ENCODE measurements around the gene IGSF9B.

IGSF9B gene

DNA sequence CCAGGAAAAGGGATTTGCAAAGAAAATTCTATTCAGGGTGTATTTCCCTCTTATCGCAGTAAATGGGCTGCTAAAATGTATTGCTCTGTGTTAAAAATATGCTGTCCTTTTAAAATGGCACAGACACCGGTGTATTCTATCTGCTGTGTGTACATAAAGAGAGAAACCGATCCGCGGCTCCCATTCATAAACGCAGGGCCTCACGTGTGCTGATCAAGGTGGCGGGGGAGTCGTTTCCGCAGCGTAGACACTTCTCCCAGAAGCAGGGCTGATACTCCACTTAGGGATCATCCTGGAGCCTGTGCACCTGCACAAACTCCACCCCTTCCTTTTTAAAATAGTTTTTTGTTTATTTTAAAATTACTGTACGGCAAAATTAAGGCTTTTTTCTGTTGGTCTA, 26.1 kb upstream of the IGSF9B start:
- DNase-seq, result no peak

DNA sequence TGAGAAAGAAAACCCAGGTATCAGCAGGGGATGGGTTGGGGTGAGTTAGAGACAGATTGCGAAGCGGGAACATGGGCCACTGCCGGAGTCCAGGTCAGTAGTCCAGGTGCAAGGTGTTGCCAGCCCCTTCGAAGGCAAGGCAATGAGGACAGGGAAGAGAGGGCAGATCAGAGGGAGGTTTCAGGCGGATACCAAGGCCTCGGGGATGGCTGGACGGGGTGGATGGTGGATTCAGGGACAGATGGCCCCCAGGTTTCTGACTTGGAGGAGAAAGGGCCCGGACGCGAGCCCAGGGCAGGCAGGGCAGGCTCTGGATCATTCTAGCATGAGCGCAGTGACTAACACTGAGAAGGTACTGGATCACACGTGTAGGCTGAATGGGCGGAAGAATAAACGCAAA, 25.4 kb upstream of the IGSF9B start:
- no peak for DNase-seq

DNA sequence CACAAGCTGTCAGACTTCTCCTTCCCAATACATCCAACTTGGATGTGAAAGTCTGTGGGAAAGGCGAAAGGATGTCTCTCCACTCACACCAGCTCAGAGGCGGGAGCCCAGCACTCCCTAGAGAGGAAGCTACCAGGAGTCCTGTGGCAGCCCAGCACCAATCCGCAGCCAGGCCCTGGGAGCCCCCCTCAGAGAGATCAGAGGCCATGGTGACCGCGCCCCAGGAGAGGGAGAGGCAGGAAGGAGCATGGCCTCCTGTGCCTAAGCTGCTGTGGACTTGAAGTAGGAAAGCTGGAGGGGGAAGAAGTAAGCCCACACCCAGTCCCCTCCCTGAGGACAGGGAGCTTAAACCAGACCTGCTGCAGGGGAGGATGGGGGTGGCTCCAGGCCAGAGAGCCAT, 24.4 kb upstream of the IGSF9B start:
- no peak for DNase-seq

DNA sequence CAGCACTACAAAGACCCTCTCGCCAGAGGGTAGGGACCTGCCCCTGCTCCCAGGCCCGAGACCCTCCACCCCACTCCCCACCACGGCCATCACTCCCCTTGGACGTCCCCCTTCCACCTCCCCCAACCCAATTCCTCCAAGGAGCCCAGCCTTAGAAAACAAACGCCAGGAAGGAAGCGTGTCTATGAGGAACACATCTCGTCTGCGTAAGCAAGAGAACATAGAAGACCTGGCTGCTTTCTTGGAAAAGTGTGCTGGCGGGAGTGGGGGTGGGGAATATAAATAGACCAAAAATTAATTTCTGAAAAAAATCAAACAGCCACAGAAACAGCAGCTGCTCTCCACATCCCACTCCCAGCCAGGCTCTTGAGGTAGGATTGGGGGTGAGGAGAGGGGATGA, 23.9 kb upstream of the IGSF9B start:
- no peak for DNase-seq

DNA sequence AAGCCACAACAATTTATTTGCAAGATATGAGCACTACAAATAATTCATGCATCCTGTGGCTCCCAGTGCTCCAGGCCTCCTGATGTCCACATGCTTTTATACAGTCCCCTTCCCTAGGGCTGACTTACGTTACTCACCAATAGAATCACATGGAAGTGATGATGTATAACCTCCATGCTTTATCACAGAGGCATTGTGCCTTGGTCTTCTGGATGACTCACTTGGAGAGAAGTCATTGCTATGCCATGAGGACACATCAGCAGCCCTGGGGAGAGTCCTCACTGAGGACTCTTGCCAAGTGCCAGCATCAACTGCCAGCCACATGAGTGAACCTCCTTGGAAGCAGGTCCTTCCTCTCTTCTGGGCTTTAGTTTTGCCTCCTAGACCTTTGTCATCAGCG, 22.0 kb upstream of the IGSF9B start:
- DNase-seq, result no peak

DNA sequence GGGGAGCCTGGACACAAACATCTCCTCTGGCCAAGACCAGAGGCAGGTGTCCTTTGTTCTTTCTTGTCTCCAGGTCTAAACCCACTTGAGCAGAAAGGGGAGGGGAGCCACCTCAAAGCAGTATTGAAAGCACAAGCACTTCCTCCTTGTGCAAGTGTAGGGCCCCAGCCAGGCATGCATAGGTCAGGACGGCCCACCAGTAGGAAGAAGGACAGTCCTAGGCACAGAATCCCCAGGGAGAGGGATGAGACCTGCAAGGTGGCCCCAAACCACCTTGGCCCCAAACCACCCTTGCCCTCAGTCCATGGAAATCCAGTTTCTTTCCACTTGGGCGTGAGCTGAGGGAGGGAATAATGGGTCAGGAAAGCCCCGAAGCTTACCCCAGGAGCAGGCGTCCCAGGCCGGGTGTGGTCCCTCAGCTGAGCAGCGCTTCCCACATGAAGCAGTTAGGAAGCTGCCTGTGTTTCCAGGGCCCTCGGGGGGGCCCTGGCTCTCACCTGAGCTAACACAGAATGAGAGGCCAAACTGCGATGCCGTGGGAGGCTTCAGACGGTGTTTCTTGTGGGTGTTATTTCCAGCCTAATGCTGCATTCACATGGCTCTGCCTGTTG, 20.4 kb upstream of the IGSF9B start:
- no peak for DNase-seq

DNA sequence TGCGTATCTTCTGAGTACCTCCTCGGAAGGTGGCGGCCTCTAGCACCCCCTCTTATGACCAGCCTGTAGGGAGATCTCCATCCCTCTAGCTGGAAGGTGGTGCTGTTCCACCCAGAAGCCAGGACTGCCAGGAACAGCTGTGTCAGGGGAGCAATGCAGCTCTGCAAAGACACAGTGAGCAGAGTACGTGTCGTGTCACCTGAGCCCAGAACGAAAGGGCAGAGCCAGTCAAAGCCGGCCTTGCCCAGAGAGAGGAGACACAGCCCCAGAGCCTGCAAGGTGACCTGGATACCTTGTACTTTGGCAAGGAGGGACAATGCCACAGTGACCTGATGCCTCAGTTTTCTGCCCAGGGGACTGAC, 18.7 kb upstream of the IGSF9B start:
- no peak for DNase-seq

DNA sequence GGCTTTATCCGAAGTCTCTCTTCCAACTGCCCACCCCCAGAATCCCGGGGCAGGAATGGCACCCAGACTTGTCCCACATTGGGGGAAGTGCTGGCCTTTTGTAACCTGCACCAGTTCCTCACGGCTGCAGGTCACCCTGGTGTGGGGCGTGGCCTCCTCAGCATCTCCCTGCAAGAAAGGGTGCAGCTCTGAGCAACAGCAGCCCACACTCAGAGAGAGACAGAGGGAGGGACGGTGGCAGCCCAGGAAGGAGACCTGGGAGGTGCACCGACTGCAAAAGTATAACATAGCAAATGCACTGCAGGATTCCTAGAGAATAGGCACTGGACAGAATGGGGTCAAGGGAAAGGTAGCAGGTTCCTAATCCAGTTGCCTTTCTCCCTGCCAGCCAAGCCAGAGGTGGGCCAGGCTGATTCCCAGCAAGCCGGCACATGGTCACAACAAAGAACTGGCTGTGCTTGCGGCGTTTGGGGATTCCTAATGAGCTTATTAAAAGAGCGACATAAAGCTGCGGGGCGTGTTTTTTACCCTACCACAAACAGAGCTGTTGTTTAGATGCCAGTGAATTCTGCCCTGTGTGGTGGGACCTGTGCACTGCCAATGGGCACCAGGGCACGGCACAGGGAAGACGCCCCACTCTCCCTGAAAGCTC, 18.2 kb upstream of the IGSF9B start:
- DNase-seq, result no peak

DNA sequence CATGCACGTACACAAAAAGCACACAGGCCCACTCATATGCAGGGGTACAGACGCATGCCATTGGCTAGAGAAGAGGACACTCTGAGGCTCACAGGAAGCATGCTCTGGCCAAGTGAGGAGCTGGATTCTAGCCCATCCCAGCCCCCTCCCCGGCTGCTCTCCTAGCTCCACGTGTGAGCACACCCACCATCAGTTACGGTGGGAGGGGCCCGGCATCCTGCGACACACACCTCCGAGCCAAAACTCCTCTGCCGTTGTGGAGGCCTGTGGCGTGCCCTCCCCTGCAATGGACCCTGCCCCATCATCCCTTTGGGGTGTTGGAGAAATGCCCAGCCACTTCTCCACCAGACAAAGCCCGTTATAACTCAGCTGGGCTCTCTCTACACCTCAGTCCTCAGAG, 15.1 kb upstream of the IGSF9B start:
- no peak for DNase-seq

DNA sequence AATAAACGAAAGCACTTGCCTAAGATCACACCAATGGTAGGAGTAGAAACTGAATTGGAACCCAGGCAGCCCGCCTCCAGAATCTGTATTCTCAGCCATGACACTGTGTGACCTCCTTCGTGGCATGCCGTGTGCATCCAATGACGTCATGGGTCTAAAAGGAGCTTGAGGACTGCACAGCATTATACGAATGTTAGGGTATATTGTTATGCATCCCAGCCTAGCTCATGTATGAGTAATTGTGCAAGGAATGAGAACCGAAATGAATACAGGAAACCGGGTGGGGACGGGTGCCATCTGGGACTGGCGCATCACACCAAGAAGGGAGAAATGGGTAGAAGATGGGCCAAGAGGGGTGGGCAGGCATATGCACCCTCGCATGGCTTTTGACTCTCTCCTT, 12.3 kb upstream of the IGSF9B start:
- DNase-seq, result no peak

DNA sequence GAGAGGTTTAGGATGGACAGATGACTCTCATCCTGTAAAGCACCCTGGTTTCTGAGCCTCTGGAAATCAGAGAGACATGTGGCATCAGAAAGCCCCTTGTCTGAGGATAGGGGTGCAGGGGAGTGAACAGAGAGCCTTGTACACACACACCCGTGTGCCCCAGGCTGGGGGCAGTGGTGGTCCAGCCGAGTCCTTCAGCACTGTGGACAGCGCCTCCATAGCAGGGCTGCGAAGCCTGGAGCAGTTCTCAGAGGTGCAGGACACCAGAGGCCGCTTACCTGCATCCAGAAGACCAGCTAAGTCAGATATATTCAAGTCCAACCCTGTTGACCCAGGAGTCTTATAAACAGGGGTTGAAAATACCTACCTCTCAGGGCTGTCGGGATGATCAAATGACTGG, 11.5 kb upstream of the IGSF9B start:
- DNase-seq, result no peak

DNA sequence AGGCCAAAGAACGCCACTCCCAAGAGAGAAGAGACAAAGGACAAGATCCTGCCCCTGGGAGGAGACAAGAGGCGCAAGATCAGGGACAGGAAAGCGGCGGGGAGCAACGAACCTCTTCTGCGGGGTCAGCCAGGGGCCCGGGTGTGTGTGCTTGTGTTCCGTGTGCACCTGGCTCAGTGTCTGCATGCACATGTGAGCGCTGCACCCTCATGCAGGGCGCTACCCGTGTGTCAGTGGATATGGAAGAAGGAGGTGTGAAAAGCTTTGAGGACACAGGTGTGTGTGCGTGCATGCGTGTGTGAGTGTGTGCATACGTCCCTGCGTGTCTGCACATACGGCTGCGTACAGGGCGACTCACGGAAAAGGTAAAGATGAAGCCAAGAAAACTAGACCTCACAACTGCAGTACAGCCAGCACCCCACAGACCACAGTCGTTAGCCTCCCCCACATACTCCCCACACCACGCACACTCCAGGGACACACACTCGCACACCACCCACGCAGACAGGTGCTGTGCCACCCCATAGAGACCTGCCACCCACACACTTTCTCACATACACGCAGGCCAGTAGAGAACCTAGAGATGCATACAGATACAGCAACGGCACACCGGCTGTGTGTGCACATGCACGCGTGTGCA, 11.0 kb upstream of the IGSF9B start:
- DNase-seq, result no peak

DNA sequence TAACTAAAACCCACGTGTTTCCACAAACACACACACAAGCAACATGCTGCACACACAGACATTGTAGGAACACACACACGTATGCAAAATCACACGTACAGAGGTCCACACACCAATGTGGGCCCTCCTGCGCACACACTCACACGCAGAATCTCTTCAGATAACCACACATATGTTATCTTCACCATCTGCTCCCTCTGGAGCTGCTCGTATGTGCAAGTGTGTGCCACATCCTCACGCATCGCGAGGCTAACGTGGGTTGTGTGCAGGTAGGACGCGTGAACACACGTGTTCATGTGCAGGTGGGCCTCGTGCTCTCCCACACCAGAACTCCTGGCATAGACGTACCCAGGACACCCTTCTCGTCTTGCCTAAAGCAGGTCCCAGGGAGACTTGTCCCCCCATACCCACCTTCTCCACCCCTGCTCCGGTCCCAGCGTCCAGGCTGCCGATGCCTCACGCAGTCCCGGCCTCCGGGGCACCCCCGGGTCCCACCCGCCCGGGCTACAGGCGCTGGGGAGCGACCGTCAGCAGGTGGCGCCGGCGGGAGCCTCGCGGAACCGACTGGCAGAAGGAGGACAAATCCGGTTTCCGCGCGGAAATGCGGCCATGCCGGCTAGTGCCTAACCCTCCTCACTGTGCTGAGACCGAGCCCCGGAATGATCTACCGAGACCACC, 10.3 kb upstream of the IGSF9B start:
- peak in 1 of 2 experiments; percentile 17 for DNase-seq

DNA sequence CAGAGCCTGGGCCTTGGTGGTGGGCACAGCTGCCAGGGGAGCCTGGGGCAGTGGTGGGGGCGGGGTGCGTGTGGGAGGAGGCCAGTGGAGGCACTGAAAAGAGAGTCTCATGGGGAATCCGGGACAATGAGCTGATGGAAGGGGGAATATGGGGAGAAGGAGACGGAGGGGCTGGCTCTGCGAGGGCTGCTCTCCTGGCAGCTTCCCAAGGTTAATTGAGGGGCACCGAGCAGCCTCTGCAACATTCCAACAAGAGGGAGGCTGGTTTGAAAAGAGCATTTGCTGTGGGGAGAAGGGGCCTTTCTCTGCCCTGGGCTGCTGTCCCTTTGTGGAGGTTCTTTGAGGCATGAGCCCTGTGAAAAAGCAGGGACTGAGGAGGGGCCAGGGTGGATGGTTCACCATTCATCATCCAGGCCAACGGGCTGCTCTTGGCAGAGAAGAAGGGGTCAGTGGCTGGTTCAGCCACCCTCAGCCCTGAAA, 9.4 kb upstream of the IGSF9B start:
- no peak for DNase-seq

DNA sequence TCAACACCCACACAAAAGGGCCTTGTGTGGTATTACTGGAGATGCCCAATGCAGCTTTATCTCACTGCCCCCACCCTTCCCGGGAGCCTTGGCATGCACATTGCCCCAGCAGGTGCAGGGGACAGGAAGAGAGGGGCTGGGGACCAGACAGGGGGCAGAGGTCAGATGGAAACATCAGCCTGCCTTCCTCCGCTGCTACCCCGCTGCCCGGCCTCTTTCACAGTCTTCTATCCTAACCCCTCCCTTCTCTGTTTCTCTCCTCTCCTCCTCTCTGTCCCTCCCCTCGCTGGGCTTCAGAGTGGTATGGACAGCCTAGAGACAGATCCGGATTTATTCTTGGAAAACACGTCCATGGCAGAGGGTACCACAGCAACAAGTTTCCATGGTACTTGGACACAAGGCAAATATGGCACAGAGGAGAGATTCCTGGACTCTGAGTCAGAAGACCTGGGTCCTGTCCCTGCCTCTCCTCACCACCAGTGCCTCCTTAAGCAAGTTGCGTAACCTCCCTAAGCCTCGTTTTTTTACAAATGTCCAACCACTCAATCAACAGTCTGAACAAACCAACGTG, 8.3 kb upstream of the IGSF9B start:
- DNase-seq, result no peak

DNA sequence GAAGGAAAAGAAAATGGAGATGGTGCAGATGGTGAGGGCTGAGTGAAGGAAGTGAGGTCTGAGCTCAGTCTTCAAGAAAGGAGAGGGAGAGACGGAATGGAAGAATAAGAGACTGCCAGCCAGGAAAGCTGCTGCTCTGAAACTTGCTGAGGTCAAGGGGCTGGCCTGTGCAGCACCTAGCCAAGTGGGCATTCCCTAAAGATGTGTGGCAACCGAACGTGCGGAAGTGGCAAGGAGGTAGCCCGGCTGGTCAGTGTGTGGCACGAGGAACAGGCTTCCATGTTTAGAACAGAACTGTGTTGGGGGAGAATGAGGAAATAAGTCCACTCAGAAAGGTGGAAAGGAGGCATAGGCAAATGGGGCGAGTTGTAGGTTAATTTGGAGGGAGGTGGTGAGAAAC, 7.6 kb upstream of the IGSF9B start:
- no peak for DNase-seq

DNA sequence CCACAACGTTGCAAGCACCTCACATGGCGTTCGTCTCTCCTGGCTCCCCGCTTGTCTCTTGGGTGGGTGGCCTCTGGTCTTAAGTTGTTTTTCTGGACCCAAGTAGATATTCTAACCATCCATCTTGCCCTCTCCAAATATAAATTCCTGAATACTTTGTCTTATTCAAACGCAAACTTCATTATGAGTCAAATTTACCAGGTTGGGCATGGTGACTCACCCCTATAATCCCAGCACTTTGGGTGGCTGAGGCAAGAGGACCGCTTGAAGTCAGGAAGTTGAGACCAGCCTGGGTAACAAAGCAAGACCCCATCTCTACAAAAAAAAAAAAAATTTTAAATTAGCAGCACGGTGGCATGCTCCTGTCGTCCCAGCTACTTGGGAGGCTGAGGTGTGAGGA, 5.1 kb upstream of the IGSF9B start:
- DNase-seq, result no peak

DNA sequence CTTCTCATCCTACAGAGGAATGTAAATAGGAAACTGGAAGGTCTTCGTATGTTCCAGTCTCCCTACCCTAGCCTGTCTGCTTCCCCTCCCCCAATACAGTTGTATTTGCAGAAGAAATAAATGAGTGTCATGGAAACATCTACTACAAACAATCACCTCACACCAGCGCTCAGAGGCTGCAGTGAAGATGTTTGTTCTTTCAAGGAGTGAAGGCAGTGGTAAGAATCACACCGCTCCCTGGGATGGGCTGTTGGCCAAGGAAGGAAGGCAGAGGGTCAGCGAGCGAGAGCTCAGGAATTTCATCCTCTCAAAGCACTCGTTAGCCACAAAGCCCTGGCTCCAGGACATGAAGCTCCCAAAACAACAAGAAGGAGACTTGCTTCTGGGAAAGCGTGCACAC, 1.1 kb upstream of the IGSF9B start:
- no peak for DNase-seq

DNA sequence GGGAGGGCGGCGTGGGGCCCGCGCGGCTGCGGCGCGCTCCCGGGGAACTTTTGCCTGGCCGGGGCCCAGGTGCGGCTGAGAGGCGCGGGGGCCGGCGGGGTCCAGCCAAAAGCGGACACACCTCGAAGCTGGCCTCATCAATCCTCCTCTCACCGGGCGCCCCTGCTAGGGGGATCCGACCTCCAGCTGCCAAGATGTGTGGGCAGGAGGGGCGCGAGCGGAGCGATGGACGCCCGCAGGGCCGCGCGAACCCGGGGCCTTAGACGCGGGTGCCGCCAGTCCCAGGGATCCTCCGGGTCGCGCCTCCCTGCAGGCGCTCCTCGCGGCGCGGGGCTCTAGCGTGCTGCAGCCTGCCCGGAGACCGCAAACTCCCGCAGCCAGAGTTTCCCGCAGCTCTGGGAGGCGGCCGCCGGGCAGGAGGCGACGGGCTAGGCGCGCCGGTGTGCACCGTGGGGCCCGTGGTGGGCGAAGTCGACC, 785 bp downstream of the IGSF9B start:
- no peak for DNase-seq

DNA sequence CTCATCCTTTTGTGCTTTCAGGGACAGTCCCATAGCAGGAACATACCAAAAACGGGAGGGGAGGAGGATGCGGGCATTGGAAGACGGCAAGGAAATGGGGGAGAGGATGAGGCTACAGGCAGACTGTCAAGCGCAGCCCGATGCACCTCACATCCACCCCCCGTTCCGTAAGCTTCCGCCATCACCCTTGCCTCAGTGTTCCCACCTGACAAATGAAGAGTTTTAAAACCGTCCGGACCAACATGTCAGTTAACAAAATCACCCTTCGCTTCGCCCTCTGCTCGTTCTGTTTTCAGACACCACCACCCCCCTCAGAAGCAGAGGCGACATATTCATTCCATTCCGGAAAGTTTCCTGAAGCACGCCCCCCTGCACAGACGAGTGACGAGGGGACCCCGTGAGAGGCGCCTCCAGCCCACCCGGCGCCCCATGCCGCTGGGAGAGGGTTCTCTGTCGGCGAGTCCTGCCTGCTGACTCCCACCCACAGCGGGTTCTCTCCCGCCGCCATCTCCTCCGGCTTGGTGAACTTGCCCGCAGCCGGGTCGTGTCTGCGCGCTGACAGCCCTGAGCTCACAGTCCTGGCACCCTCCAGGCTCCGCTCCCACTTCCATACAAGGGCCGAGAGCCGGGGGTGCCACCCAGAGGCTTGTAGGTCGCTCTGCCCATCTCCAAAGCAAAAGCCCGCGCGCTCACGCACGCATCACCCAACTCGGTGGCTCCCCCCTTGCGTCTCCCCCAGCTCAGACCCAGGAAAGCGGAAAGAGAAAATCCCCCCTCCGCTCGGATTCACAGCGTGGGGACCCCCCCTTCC, 1.5 kb downstream of the IGSF9B start:
- peak in 1 of 2 experiments; percentile 53 for DNase-seq

DNA sequence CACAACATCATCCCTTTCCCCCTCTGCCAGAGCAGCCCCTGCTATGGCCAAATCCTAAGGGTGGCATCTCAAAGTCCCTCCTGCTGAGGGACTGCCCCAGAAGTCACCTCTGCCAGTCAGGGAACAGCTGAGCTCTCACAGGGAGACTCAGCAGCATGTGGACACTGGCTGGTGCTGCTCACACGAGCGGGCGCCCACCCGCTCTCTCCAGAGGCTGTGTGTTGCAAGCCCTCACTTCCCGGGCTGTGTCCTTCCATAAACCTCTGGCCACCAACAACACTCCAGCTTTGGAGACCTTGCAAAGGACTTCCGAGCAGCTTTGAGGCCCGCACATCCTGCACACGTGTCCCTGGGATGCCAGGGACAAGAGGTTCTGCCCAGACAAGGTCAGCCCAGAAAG, 2.8 kb downstream of the IGSF9B start:
- no peak for DNase-seq

DNA sequence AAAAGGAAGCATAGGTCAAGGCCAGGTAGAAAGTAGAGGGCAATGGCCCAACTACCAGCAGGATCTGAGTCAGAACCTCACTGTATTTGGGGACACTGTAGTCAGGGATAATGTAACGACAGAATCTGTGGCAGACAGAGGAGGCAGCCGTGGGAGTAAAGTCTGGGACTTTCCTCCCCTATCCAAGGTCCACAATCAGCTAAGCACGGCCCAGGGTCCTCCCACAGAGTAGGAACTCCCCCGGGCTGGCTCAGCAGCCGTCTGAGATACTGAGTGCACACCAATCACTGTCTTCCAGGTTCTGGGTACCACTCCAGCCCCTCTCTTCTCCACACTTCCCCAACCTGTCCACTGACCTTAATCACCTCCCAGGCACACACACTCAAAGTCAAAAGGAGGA, 3.2 kb downstream of the IGSF9B start:
- DNase-seq, result no peak

All from NCI-H524 (cell line).